ENCODE data around the gene VAV3. TPM values are rescaled to one million over a fixed set of nuclear protein-coding genes. Genes with fewer than 3 reads are reported as not detected.

The VAV3 gene
- total and polyA plus RNA-seq, 2 of the 8 experiments (the other 6 are each of a cell fraction or from before 2014, with no cell fraction given): 2.9 to 7.9 TPM

DNA sequence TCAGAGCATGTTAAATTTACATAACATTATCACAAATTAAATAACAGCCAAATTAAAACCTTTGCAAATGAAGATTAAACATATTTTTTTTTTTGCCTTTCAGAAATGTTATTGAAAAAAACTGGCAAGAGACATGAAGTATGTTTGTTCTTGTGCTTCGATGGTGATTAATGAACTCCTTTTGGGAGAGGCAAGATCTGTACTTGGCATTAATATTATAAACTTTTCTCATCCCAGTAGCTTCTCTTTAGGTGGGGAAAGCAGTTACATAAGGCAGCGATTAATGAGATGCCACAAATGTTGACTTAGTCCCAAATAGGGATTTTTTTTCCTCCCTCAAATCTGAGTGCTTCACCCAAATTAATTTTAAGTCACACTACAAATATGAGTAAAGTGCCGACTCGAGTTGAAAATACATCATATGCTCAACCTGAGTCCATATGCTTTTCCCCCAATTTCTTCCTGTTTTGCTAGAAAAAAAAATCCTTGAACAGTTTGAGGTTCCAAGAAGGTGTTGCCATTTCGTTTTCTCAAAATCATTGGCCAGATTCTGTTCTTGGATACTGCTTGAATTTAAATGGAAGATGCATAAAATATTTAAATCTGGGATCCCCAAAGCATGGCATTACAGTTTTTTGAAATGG is 294.5 kb downstream of the VAV3 start:
- Histone ChIP-seq H3K23ac (ENCODE audit: insufficient read length) (no peak overlapping the region), H2BK15ac (ENCODE audit: low read length) (no peak overlapping the region), H3K9ac (replicated peaks in 1 of 4; ENCODE audit: extremely low read depth in 1 of 4, low read depth in 3 of 4, low read length in 3 of 4) (no peak overlapping the region), H3K4ac (replicated peaks; ENCODE audit: insufficient read length, low read depth, low read length) (no peak overlapping the region), H3K27ac (ENCODE audit: low read depth, low read length) (no peak overlapping the region), H3K9me3 (ENCODE audit: insufficient read depth in 2 of 2, low read depth in 1 of 2, low read length in 1 of 2) (peaks cover 3 to 5% of the 10 kb centered on the region in 2 experiments; a peak in 2 of 4 replicates), H3K18ac (ENCODE audit: extremely low read depth, low read length) (no peak overlapping the region), H4K8ac (ENCODE audit: extremely low read depth, insufficient read depth, low read length) (no peak overlapping the region), H3K79me2 (ENCODE audit: control insufficient read depth in 1 of 2, insufficient read depth in 2 of 2, low read length in 2 of 2) (no peaks in the 10 kb centered on the region), H3K79me1 (ENCODE audit: low read depth, low read length) (no peaks in the 10 kb centered on the region), H3K4me2 (ENCODE audit: insufficient read depth in 1 of 2, low read depth in 2 of 2, low read length in 2 of 2) (no peak overlapping the region), H2AFZ (ENCODE audit: low read length) (no peak overlapping the region), H3K23me2 (ENCODE audit: low read depth, low read length) (no peaks in the 10 kb centered on the region), H3K27me3 (replicated peaks in 1 of 4; ENCODE audit: control insufficient read depth in 3 of 4, extremely low read depth in 1 of 4, insufficient read depth in 3 of 4, low read length in 3 of 4) (no peaks in the 10 kb centered on the region), H4K91ac (replicated peaks; ENCODE audit: insufficient read length, low read length) (no peak overlapping the region), H2BK20ac (ENCODE audit: low read length) (no peak overlapping the region), H3K4me1 (replicated peaks in 1 of 4; ENCODE audit: control insufficient read depth in 3 of 4, insufficient read depth in 4 of 4, low read length in 3 of 4) (no peaks in the 10 kb centered on the region), H2BK5ac (ENCODE audit: low read depth, low read length) (no peak overlapping the region), H3K56ac (replicated peaks; ENCODE audit: insufficient read length, low read depth, low read length) (no peak overlapping the region), H2BK120ac (replicated peaks; ENCODE audit: low read depth, low read length) (no peak overlapping the region), H4K5ac (ENCODE audit: insufficient read length, low read depth, low read length) (no peak overlapping the region), H3K4me3 (ENCODE audit: extremely low read depth in 1 of 4, insufficient read depth in 2 of 4, low read depth in 3 of 4, low read length in 4 of 4) (no peak overlapping the region), H2AK5ac (ENCODE audit: low read depth, low read length) (no peak overlapping the region), H4K20me1 (replicated peaks in 1 of 2; ENCODE audit: control insufficient read depth in 1 of 2, insufficient read depth in 2 of 2, low read length in 2 of 2) (no peaks in the 10 kb centered on the region), H3K36me3 (ENCODE audit: control insufficient read depth in 2 of 4, insufficient read depth in 4 of 4, low read length in 3 of 4) (peaks cover 0 to 3% (median 0%) of the 10 kb centered on the region in 4 experiments; a peak in 2 of 8 replicates), H3K14ac (ENCODE audit: insufficient read length) (no peak overlapping the region), H2BK12ac (ENCODE audit: low read depth, low read length) (no peak overlapping the region)
- POLR2A ChIA-PET (ENCODE audit: partially characterized antibody): no interaction called here
- TF ChIP-seq SRF (IDR thresholded peaks at IDR 0.05; ENCODE audit: low read depth, low read length): no peak
- TF ChIP-seq RNF2 (IDR thresholded peaks at IDR 0.05; ENCODE audit: borderline replicate concordance, low read depth, low read length, missing control alignments, poor library complexity, severe bottlenecking): no peak
- no peak for TF ChIP-seq POLR2A (IDR thresholded peaks at IDR 0.05; ENCODE audit: control extremely low read depth in 1 of 2, low read depth in 2 of 2, low read length in 2 of 2)
- TF ChIP-seq, protein P1, sequence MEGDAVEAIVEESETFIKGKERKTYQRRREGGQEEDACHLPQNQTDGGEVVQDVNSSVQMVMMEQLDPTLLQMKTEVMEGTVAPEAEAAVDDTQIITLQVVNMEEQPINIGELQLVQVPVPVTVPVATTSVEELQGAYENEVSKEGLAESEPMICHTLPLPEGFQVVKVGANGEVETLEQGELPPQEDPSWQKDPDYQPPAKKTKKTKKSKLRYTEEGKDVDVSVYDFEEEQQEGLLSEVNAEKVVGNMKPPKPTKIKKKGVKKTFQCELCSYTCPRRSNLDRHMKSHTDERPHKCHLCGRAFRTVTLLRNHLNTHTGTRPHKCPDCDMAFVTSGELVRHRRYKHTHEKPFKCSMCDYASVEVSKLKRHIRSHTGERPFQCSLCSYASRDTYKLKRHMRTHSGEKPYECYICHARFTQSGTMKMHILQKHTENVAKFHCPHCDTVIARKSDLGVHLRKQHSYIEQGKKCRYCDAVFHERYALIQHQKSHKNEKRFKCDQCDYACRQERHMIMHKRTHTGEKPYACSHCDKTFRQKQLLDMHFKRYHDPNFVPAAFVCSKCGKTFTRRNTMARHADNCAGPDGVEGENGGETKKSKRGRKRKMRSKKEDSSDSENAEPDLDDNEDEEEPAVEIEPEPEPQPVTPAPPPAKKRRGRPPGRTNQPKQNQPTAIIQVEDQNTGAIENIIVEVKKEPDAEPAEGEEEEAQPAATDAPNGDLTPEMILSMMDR (IDR thresholded peaks at IDR 0.05; ENCODE audit: control extremely low read depth in 1 of 3, insufficient read depth in 1 of 3, low read depth in 1 of 3, low read length in 3 of 3): no peak
- TF ChIP-seq SP2 (IDR thresholded peaks at IDR 0.05; ENCODE audit: low read length): no peak
- TF ChIP-seq POU5F1 (IDR thresholded peaks at IDR 0.05; ENCODE audit: low read depth, low read length): no peak
- TF ChIP-seq YY1 (IDR thresholded peaks at IDR 0.05; ENCODE audit: low read depth, low read length): no peak
- TF ChIP-seq POLR2AphosphoS5 (IDR thresholded peaks at IDR 0.05; ENCODE audit: low read depth, low read length): no peak
- TF ChIP-seq SAP30 (IDR thresholded peaks at IDR 0.05; ENCODE audit: insufficient read depth, insufficient replicate concordance, low read length): no peak
- no peak for TF ChIP-seq BRCA1 (IDR thresholded peaks at IDR 0.05; ENCODE audit: low read depth, low read length)
- 81% methylated on average over 5 of the region's 5 CpGs; no CpG with 5 or more reads in 1 of the 2 experiments for WGBS, 2 experiments (ENCODE audit: extremely low coverage in 1 of 2, insufficient coverage in 1 of 2, insufficient read length in 1 of 2, insufficient replicate concordance in 2 of 2, low coverage in 1 of 2, low lambda C conversion rate in 2 of 2, missing lambda C conversion rate in 1 of 2)
- FAIRE-seq (no peak), DNase-seq (ENCODE audit: low read depth in 1 of 2, low spot score in 2 of 2) (no peak)
- CTCF ChIA-PET (ENCODE audit: partially characterized antibody): interaction anchor here (1.5 kb wide), 1 partner anchor 49 kb away, joined by 5 read pairs; no protein-coding TSS in a partner anchor
